Renal cortical epithelial cell (primary cell): Measurements from ENCODE around the gene CEP350. TPM values are rescaled to one million over a fixed set of nuclear protein-coding genes. Genes with fewer than 3 reads are reported as not detected.

ENCODE experiments used
- DNase-seq: peaks from one replicate; pipeline ENCODE4 v3.0.0-alpha.2; 2011; ENCODE audit warnings: low read depth
- total RNA-seq: library from RNA; depleted of rRNA; stranded (reverse); fragments of >200 nt; gene quantifications from 2 replicates; pipeline ENCODE4 v1.2.3, GENCODE V29; 2014

The CEP350 gene
- total RNA-seq, 1 donor from 2014 or later, result 53.5 TPM

DNA sequence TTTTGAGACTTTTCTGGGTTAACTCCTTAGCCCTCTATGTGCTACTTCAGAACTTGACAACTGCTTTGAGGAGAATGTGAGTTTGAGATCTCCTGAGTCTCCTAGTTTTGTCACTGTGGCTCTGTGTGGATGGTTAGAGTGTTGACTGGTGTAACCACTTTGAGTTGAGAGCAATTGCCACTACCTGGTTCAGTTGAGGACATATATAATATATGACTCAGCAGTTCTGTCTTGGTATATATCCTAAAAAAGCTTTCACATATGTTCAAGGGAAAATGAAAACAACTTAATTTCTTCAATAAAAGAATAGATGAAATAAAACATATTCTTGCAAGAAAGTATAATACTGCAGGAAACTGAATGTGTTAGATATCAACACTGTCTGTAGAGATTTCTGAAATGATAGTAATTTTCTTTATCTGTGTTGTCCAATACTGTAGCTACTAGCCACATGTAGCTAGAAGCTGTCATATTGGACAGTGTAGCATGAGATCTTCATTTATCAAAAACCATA, 103.3 kb downstream of the CEP350 start:
- DNase-seq, result no peak

DNA sequence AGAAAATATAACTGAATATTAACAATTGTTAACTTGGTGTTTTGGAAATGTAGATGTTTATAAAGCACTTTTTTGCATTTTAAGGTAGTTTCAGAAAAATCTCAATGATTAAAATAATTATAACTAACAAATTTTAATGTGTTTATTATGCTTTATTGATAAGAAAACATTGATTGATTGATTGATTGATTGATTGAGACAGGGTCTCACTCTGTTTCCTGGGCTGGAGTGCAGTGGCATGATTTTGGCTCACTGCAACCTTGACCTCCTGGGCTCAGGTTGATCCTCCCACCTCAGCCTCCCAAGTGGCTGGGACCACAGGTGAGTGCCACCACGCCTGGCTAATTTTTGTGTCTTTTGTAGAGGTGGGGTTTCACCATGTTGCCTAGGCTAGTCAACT, 106.4 kb downstream of the CEP350 start:
- no peak for DNase-seq

DNA sequence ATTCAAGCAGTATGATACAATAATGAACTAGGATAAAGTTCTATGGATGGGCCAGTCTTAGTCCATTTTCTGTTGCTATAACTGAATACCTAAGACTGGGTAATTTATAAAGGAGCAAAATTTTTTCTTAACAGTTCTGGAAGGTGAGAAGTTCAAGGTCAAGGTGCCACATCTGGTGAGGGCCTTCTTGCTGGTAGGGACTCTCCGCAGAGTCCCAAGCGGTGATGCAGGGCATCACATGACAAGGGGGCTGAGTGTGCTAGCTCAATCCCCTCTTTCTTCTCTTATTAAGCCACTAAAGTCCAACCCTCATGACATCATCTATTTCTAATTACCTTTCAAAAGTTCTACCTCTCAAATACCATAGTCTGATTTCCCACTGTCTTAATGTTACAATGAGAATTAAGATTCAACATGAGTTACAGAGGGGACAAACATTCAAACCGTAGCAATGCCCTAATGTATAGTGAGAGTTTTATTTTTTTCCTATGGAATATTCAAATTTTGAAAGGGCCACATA, 107.9 kb downstream of the CEP350 start:
- DNase-seq, result no peak

DNA sequence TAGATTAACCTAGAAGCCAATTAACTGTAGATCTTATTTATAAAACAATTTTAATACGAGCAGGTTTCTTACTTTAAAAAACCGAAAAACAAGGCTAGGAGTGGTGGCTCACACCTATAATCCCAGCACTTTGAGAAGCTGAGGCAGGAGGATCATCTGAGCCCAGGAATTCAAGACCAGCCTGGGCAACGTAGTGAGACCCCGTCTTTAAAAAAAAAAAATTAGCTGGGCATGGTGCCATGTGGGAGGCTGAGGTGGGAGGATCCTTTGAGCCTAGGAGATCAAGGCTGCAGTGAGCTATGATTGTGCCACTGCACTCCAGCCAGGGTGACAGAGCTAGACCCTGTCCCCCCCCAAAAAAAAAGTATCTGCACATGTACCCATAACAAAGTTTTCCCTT, 110.8 kb downstream of the CEP350 start:
- DNase-seq, result no peak

DNA sequence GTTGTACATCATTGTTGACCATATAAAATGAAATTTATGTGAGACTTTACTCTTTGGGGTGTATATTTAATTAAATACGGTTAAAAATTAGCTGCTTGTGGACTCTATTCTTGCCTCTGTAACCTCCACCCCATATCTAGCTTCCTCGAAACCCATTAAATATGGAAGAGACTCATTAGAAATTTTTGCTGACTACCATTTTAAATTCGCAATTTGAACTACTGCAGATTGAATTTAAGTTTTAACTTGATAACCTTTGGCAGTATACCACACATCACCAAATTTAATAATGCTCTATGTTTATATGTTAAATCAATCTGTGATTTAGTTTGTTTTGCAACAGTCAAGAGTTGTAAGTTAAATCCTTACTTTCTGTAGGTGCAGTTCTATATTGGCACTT, 111.5 kb downstream of the CEP350 start:
- DNase-seq, result no peak

DNA sequence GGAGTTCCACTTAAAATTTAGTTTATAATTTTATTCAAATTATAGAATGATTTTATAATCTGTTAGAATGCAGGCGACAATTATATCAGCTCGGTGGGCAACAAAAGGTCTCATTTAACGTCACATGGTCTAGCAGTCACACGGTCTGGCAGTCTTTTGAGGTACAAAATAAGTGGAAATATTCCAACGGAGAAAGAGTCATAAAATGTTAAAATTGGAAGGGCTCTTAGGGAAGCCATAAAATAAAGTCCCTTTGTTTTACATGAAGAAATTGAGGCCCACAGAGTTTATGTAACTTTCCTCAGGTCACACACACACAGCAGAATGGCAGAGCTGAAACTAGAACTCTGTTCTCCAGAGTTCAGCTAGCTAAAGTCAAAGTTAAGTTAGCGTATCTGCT, 115.7 kb downstream of the CEP350 start:
- no peak for DNase-seq

DNA sequence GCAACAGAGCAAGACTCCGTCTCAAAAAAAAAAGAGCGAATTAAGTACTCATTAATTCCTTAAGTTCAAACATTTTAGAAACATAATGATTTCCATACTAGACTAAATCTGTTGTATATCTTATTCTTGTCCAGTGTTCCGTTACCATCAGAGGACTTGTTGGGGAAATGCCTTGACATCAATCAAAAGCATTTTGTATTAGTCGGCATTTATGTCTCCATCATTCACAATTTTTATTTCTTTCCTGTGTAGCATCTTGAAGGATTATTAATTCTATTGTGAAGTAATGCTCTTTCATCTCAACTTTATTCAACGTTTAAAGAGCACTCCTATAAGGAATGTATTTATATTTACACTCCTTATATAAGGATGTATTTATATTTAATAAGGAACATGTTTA, 117.1 kb downstream of the CEP350 start:
- DNase-seq, result no peak

DNA sequence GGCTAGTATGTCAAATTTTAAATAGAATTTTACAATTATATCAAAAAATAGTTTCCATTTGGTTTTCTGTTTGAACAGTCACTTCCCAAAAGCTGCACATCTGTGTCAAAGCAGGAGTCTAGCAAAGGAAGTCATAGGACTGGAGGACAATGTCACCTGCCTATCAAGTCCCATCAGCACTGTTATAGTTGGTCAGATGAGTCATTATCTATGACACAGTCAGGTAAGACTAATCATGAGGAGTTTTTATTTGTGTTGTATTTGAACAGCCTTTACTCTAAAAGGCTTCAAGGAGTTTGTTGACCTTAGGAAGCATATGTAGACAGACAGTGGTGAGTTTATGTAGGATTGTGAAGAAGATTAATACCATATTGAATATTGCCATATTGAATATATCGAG, 125.8 kb downstream of the CEP350 start:
- DNase-seq, result peak; percentile 32

DNA sequence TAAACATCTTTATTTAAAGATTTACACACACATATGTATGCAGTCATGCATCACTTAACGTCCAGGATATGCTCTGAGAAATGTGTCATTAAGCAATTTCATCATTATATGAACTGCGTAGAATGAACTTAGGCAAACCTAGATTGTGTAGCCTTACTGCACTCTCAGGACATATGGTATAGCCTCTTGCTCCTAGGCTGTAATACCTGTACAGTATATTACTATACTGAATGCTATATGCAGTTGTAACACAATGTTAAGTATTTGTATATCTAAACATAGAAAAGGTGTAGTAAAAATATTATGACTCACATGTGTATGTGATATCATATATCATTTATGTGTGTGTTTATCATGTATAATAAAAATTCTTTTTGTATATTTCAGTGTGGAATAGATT, 126.9 kb downstream of the CEP350 start:
- DNase-seq, result no peak

DNA sequence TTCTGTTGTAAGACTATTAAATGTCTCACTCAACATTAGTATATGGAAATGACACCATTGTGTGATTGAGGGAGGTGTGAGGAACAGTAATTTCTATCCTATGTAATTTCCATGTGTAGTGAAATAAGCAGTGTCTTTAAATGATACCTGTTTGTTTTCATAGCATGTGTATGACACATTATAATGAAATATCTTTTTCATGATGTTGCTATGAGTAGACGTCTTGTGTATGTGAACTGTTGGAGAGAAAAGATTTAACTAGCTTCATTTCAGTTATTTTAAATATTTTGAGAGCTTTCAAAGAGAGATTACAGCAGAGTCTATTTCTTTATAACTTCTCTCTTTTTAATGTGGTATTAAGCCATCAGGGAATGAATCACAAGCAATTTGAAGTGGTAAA, 128.6 kb downstream of the CEP350 start:
- DNase-seq, result no peak

DNA sequence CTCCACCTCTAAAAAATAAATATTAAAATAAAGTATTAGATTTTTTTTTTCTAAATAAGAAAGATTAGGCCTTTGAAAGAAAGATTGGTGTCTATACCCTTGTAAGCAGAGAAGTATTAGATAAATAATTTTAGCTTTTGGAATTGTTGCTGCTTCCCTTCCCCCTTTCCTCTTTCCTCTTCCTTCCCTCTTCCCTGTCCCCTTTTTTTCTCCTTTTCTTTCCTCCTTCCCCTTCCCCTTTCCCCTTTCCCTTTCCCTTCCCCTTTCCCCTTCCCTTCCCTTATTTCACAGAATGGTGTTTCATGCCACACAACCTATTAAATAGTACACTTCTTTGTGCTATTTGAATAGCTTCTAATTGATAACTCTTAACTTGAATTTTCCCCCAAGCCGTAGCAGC, 130.3 kb downstream of the CEP350 start:
- no peak for DNase-seq

DNA sequence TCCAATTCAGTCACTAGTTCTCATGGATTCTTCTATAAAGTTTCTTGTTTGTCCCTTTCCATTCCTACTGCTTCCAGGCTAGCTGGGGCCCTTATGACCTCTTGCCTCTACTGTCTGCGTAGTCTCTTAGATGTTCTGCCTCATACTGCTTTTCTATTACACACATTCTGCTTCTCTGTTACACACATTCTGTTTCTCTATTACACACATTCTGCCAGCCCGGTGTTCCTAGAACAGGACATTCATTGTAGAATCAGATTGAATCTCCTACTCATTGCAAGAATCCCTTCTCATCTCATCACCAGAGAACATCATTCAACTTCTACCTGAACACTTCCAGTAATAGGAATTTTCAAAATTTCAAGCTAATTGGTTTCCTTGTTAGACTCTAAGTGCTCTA, 130.7 kb downstream of the CEP350 start:
- DNase-seq, result no peak

DNA sequence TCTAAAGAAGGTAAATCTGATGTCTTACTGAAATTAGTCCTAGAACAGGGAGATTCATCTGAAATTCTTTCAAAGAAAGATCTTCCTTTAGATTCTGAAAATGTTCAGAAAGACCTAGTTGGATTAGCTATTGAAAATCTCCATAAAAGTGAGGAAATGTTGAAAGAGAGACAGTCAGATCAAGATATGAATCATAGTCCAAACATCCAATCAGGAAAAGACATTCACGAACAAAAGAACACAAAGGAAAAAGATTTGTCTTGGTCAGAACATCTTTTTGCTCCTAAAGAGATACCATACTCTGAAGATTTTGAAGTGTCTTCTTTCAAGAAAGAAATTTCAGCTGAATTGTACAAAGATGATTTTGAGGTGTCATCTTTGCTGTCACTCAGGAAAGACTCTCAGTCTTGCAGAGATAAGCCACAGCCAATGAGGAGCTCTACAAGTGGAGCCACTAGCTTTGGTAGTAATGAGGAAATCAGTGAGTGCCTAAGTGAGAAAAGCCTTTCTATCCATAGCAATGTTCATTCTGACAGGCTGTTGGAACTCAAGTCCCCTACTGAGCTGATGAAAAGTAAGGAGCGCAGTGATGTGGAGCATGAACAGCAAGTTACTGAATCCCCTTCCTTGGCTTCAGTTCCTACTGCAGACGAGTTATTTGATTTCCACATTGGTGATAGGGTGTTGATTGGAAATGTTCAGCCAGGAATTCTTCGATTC, 138.5 kb downstream of the CEP350 start:
- no peak for DNase-seq

DNA sequence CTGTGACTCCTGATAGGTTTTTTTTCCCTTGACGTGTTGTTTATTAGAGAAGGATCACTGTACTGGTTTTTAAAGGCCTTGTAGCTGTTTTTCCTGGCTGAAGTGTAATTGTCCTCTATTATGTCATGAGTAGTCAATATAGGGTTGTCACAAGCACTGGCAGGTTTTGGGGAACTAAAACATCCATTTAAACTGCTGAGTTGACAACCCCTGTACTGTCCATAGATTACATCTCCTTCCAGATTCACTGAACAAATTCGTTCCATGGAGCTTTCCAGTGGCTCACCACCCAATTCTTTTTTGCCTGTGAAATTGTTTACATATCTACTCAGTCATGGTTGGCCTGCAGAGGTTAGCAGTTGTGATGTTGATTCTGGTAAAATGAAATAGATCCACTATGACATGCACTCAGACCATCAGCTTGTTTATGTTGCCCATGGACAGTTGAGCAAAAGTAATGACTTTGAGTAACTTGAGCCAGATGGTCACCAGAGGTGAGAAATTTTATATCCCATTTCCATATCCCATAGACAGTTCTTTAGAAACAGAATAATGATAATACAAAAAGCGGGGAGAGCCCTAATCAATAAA, 140.2 kb downstream of the CEP350 start:
- no peak for DNase-seq

DNA sequence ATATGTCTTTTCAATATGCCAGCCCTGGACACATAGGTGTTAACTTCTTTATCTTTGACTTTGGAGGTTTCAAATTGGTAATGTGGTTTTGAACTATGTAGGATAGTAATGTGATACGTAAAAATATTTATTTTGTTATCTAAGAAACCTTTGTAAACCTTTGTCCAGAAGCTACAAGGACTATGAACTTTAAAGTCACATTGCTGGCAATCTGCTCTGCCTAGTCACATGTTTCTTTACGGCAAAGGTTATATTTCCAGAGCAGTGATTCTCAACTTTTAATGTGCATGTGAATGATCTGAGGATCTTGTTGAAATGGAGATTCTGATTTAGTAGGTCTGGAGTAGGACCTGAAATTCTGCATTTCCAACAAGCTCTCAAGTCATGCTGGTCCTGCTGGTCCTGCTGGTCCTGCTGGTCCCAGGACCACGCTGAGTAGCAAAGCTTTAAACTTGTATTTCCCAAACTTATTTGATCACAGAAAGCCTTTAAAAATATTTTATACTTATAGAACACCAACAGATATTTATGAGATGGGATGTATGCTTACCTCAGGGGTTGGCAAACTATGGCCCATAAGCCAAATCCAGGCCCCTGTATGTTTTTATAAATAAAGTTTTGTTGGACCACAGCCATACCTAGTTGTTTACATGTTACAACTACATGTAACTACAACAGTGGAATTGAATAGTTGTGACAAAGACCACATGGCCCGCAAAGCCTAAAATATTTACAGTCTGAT, 142.1 kb downstream of the CEP350 start:
- no peak for DNase-seq

DNA sequence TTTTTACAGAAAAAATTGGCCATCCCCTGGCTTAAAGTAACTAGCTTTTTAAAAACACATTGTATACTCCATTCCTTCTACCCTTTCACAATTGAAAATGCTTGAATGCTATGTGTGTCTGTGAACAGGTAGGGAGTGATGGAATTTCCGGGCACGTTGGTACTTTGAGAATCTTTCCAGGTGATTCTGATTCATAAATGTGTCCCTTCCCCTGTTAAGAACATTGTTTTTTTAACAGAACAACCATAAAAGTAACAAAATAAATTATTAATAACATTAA, 142.7 kb downstream of the CEP350 start:
- no peak for DNase-seq

DNA sequence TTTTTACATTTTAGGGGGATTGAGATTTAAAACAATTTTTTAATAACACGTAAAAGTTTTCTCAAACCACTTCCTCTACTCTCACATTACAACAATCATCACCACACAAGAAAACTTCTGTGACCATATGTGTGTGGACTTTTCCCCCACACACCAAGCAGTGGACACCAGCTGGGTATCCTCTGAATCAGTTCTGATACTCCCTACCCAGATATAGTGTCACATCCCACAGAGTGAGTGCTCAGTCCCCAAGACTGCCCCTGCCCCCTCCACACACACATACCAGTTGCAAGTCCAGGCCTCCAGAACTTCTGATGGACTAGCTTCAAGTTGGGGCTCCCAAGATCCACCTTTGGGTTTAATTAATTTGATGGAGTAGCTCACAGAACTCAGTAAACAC, 146.8 kb downstream of the CEP350 start:
- DNase-seq, result no peak

DNA sequence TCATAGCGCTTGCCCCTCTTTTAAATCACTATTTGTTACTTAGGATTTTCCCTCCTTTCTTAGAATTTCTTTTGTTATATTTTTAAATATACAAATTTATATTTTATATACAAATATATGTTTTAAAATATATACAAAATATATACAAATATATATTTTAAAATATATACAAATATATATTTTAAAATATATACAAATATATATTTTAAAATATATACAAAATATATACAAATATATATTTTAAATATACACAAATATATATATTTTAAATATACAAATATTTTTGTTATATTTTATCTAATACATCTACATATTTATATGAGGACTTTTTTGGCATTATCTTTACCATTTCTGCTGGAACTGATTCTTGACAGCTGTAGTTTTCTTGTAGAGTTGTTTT, 149.2 kb downstream of the CEP350 start:
- DNase-seq, result no peak

DNA sequence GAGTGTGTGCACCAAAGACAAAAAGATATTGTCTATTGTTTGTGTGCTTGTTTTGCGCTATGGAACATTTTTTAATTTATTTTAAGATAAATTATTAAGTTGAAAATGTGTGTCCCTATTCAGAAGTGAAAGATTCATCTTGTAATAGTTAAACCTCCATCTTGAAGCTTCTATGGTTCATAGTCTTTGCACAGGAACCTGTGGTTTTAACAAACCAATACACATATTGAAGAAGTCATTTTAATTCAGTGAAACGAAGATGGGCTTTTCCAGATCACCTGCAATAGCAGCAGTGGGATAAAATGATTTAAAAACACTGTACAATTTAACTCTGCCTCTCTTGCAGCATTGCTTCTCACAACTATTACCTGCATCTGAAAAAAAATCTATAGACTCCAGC, 157.5 kb downstream of the CEP350 start:
- DNase-seq, result no peak

DNA sequence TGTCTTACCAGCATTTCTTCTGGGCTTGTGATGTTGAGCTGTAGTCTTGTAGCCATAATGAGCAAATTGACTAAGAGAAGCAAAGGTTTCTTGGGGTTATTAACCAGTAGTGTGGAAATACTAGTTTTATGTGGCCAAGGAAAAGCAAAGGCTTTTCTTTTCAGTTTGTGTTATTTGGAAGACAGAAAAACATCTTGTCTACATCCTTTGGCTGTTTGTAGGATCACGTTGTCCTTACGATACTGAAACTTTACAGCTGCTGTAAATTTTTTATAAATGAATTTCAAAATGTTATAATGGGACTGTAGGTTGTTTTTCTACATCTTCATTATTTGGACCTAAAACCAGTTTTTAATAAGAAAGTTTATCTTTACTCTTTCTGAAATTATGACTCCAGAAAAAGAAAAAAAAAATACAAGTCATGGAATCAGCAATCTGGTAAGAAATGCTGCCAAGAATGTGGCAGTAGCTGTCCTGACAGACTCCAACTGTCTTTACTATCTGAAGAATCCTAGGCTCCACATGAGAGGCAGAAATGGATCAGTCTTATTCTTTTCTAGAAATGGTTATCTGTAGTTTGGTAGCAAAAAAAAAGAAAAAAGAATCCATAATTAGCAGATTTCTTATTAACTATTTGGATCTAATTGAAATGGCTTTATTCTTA, 158.5 kb downstream of the CEP350 start:
- no peak for DNase-seq

DNA sequence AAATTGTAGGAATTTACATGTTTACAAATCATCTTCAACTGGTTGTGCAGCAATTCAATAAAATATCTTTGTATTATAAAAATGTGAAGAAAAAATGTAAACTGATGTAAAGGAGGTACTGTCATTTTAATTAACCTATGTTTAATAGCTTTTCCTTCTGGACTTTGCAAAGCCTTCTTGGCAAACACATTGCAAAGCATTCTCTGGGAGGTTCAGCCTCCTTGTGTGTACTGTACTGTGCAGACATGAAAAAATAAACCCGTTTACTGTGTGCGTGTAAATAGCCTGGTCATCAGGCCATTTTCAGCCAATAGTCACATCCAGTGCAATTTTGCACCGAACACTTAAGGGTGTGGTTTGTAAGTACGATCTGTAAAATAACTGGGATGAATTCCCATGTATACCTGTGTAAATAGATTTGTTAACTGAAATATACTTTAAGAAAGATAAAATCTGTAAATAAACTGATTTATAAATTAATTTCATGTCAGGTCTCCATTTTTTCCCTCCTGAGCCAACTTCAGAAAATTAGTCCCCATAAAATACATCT, 159.9 kb downstream of the CEP350 start:
- DNase-seq, result no peak
